AG04449 (cell line): ENCODE data around the gene ADAMTS12.

ENCODE experiments used
- CTCF ChIA-PET: fragments of 350-600 bp; formaldehyde crosslinking; extraction: SDS; loops from one replicate; lab custom pipeline; 2021; ENCODE audit warnings: antibody characterized with exemption; lab: Yijun Ruan, JAX
- POLR2A ChIA-PET: fragments of 400-600, 350-600 bp; formaldehyde crosslinking; extraction: SDS; loops from one replicate; lab custom pipeline; 2020; ENCODE audit warnings: antibody characterized with exemption, inconsistent platforms; lab: Yijun Ruan, JAX
- DNase-seq: peaks from one replicate; pipeline ENCODE4 v3.0.0-alpha.2; 2010; ENCODE audit warnings: low read depth, low spot score
- H3K4me3 ChIP-seq: 2 replicates; pipeline ENCODE4 v1.5.1; 2011; ENCODE audit warnings: low read depth, mild to moderate bottlenecking, control low read depth, low read length
- CTCF ChIP-seq: IDR thresholded peaks from one replicate; pipeline ENCODE4 v1.5.1; 2011; ENCODE audit warnings: mild to moderate bottlenecking, moderate library complexity, low read length, control low read depth, inconsistent platforms; ENCODE audit not compliant: insufficient read depth; ENCODE audit errors: missing control alignments

ADAMTS12 gene

DNA sequence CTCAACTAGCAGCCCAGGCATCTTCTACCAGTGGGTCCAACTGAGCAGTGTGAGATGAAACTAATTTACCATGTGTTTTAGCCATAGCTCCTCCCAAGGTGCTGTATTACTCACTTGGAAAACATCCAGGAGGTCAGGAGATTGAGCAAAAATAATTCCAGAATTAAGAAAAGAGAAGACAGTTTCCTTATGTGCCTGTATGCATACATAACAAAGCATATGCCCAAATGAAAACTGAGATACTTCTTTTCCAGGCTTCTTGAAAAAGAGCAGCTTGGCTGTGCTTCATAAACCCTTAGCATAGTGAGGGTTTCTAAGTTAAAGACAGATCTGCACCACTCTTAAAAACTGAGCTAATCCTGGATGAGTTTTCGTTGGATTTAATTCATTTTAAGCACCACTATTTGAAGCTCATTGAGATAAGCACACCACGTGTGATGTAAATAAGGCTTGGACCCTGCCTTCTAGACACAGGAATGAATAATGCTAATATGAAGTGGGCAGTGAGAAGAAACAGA lies 119.4 kb downstream of the ADAMTS12 start:
- ChIA-PET POLR2A (no interaction called here), CTCF (interaction anchor here (0.8 to 1.8 kb wide), 5 partner anchors 10 to 162 kb away, joined by 4 to 9 read pairs (median 5); no protein-coding TSS in a partner anchor)
- no peak overlapping the region for H3K4me3 ChIP-seq
- no peak for TF ChIP-seq CTCF
- peak; percentile 16 for DNase-seq

DNA sequence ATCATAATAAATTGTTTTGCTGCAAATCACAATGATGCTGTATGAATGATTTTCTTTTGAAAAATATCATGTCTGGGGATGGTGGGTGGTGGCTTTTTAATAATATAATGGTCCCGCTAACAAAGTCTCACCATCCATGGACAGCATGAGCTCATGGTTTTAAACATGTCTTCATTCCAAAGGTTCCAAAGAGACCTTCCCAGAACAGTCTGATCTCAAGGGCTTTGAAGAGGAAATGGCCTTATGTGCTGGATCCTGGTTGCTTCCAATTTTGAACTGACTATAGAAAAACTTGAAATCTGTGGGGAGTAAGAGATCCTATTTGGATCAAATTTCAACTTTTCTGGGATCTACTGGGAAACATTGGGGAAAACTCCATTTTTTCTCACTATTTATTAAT lies 121.8 kb downstream of the ADAMTS12 start:
- TF ChIP-seq CTCF = no peak
- DNase-seq = no peak
- H3K4me3 ChIP-seq = no peak overlapping the region
- POLR2A ChIA-PET = no interaction called here
- CTCF ChIA-PET = interaction anchor here (0.9 to 2.2 kb wide), 3 partner anchors 26 to 200 kb away, joined by 3 to 6 read pairs (median 3); no protein-coding TSS in a partner anchor

DNA sequence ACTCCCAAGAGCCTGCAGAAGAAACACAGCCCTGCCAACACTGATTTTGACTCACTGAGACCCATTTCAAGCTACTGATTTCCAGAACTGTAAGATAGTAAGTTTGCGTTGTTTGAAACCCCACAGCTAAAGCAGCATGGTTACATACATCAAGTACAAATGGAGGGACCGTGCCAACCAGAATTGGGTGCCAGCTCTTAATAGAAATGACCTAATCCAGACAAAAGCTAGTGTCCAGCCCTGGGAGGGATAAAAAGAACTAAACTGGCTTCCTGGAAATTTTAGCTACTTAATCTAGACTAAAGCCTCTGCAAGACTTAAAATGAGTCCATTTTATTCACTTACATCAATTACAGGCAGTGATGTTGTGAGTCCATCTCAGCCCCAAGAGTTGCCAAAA lies 122.6 kb downstream of the ADAMTS12 start:
- TF ChIP-seq CTCF = no peak
- CTCF ChIA-PET = interaction anchor here (1.2 to 2.2 kb wide), 3 partner anchors 25 to 201 kb away, joined by 3 to 6 read pairs (median 4); no protein-coding TSS in a partner anchor

DNA sequence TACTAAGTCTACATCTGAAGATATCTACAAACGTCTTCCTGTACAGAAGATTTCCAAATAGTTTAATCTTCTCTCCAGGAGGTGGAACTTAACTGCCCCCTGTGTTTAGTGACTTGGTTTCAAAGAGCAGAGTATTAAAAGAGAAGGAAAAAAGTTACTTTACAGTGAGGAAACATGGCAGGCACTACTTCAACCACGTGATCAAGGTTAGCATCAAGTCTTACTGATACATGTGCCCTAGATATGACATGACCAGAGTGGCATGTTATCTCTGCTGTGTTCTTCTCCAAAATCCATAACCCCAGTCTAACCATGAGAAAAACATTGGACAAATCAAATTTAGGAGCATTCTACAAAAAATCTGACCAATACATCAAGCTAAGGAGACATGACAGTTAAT lies 125.8 kb downstream of the ADAMTS12 start:
- H3K4me3 ChIP-seq = no peak overlapping the region
- CTCF ChIA-PET = interaction anchor here (1.2 kb wide), 1 partner anchor 169 kb away, joined by 3 read pairs; no protein-coding TSS in a partner anchor
- no peak for TF ChIP-seq CTCF
- DNase-seq = no peak
- POLR2A ChIA-PET = no interaction called here

More for the DNA sequence above, 122.6 kb downstream of the ADAMTS12 start:
- no peak for DNase-seq
- POLR2A ChIA-PET = no interaction called here
- no peak overlapping the region for H3K4me3 ChIP-seq

- CTCF ChIA-PET = interaction anchor here (0.6 kb wide), 1 partner anchor 89 kb away, joined by 4 read pairs; no protein-coding TSS in a partner anchor
- POLR2A ChIA-PET = no interaction called here
Measured at GRCh38 chr5:33764786-33765185, 127.0 kb downstream of the ADAMTS12 start.

More at GRCh38 chr5:33764786-33765185, 127.0 kb downstream of the ADAMTS12 start:
- no peak overlapping the region for H3K4me3 ChIP-seq
- TF ChIP-seq CTCF = no peak
- no peak for DNase-seq
